Liver (tissue), 9 donors: ENCODE data around the gene C15orf39. TPM values are rescaled to one million over a fixed set of nuclear protein-coding genes. Genes with fewer than 3 reads are reported as not detected.

ENCODE experiments used
- DNase-seq: peaks from one replicate; pipeline ENCODE4 v3.0.0-alpha.2; 2017; ENCODE audit warnings: low spot score
- H3K27ac ChIP-seq, 2 donors: one replicate each; pipeline ENCODE4 v1.7.0; 2013; ENCODE audit warnings: inconsistent platforms in 2 of 2, low read length in 2 of 2, control low read depth in 1 of 2, low read depth in 1 of 2, mild to moderate bottlenecking in 1 of 2
- H3K27me3 ChIP-seq, 4 donors: one replicate each; pipeline versions ENCODE4 v1.6.1 to v1.7.0; 2013; ENCODE audit warnings: low read length in 3 of 4, inconsistent platforms in 1 of 4, mild to moderate bottlenecking in 1 of 4, moderate library complexity in 1 of 4; ENCODE audit not compliant: control insufficient read depth in 4 of 4, insufficient read depth in 4 of 4
- H3K36me3 ChIP-seq, 4 donors: one replicate each; pipeline versions ENCODE4 v1.6.1 to v1.7.0; 2013; ENCODE audit warnings: low read length in 3 of 4, mild to moderate bottlenecking in 3 of 4, low read depth in 1 of 4, moderate library complexity in 1 of 4; ENCODE audit not compliant: control insufficient read depth in 4 of 4, insufficient read depth in 3 of 4
- H3K4me1 ChIP-seq, 4 donors: one replicate each; pipeline versions ENCODE4 v1.6.1 to v1.7.0; 2013; ENCODE audit warnings: low read length in 3 of 4, mild to moderate bottlenecking in 3 of 4, moderate library complexity in 1 of 4; ENCODE audit not compliant: control insufficient read depth in 4 of 4, insufficient read depth in 4 of 4
- H3K4me3 ChIP-seq, 3 donors: one replicate each; pipeline versions ENCODE4 v1.6.1 to v1.7.0; 2013; ENCODE audit warnings: low read length in 3 of 3, control low read depth in 1 of 3, low read depth in 1 of 3, mild to moderate bottlenecking in 1 of 3
- H3K9ac ChIP-seq, 2 donors: one replicate each; pipeline ENCODE4 v1.7.0; 2013; ENCODE audit warnings: low read length in 2 of 2, mild to moderate bottlenecking in 2 of 2, moderate library complexity in 2 of 2, control low read depth in 1 of 2, low read depth in 1 of 2
- H3K9me3 ChIP-seq, 4 donors: one replicate each; pipeline versions ENCODE4 v1.6.1 to v1.7.0; 2013; ENCODE audit warnings: low read length in 3 of 4; ENCODE audit not compliant: control insufficient read depth in 4 of 4
- ATF3 ChIP-seq: IDR thresholded peaks from 2 replicates; pipeline ENCODE4 v1.6.1; 2016; ENCODE audit warnings: antibody characterized with exemption
- EGR1 ChIP-seq, 2 donors: IDR thresholded peaks; 2 replicates each; pipeline ENCODE4 v1.6.1; 2016 to 2018; ENCODE audit warnings: antibody characterized with exemption in 2 of 2, low read depth in 2 of 2
- FOXA1 ChIP-seq: IDR thresholded peaks from 2 replicates; pipeline ENCODE4 v1.6.1; 2016; ENCODE audit warnings: antibody characterized with exemption
- GABPA ChIP-seq, 2 donors: IDR thresholded peaks in 1 of 2; conservative IDR thresholded peaks in 1 of 2; 2 replicates each; pipeline ENCODE4 v1.6.1; 2016; ENCODE audit warnings: antibody characterized with exemption in 2 of 2, mild to moderate bottlenecking in 1 of 2, moderate library complexity in 1 of 2
- HNF4G ChIP-seq: IDR thresholded peaks from 2 replicates; pipeline ENCODE4 v1.6.1; 2016; ENCODE audit warnings: antibody characterized with exemption
- JUND ChIP-seq, 2 donors: IDR thresholded peaks; 2 replicates each; pipeline ENCODE4 v1.6.1; 2016; ENCODE audit warnings: antibody characterized with exemption in 2 of 2
- MAX ChIP-seq: IDR thresholded peaks from 2 replicates; pipeline ENCODE4 v1.6.1; 2016; ENCODE audit warnings: antibody characterized with exemption
- RAD21 ChIP-seq, 2 donors: IDR thresholded peaks; 2 replicates each; pipeline ENCODE4 v1.6.1; 2016; ENCODE audit warnings: antibody characterized with exemption in 2 of 2, mild to moderate bottlenecking in 2 of 2
- REST ChIP-seq: IDR thresholded peaks from 2 replicates; pipeline ENCODE4 v1.6.1; 2016; ENCODE audit warnings: antibody characterized with exemption, mild to moderate bottlenecking
- RXRA ChIP-seq, 2 donors: IDR thresholded peaks; 2 replicates each; pipeline ENCODE4 v1.6.1; 2017 to 2018; ENCODE audit warnings: antibody characterized with exemption in 2 of 2, mild to moderate bottlenecking in 1 of 2
- SP1 ChIP-seq: IDR thresholded peaks from 2 replicates; pipeline ENCODE4 v1.6.1; 2018; ENCODE audit warnings: antibody characterized with exemption, mild to moderate bottlenecking
- YY1 ChIP-seq: IDR thresholded peaks from 2 replicates; pipeline ENCODE4 v1.6.1; 2016; ENCODE audit warnings: antibody characterized with exemption, mild to moderate bottlenecking
- WGBS: extraction: QIAGEN DNeasy Blood & Tissue Kit; methylation state at CpG from one replicate; pipeline ENCODE4 v1.1.7; 2013; 5-methylcytosine and 5-hydroxymethylcytosine counted together
- polyA plus RNA-seq, 2 donors: library from polyadenylated mRNA; stranded (reverse) in 1 of 2; unstranded in 1 of 2; fragments of 200-250 nt in 1 of 2; fragments of >200 nt in 1 of 2; fragmentation: Nextera tagmentation in 1 of 2; extraction: Ambion mirVana in 1 of 2; gene quantifications; one replicate each; pipeline versions ENCODE4 v1.2.1 to v1.2.3, GENCODE V29; 2013 to 2015
- total RNA-seq, 2 donors: library from RNA; depleted of rRNA; stranded (reverse); fragments of >200 nt; gene quantifications; one replicate each; pipeline ENCODE4 v1.2.3, GENCODE V29; 2014
- donor health status: healthy.
- donor health status: healthy.
- donor health status: healthy.
- donor health status: healthy.
- donor health status: healthy.

The C15orf39 gene
- total and polyA plus RNA-seq, 4 donors: 1.2 to 4.0 (median 3.0) TPM

- H3K4me3 ChIP-seq: no peak overlapping the region
- peaks cover 2 to 46% (median 13%) of the 10 kb centered on the region in 4 donors for H3K36me3 ChIP-seq
- H3K9ac ChIP-seq: no peak overlapping the region
- WGBS: 84% methylated on average over 32 of the region's 32 CpGs
- TF ChIP-seq EGR1 (IDR thresholded peaks at IDR 0.05; ENCODE audit: low read depth in 2 of 2): no peak
- no peak for TF ChIP-seq GABPA (IDR thresholded peaks at IDR 0.05 in 1 of 2, conservative IDR thresholded peaks at IDR 0.05 in 1 of 2)
- no peak overlapping the region for H3K27ac ChIP-seq
- no peak for DNase-seq
- H3K27me3 ChIP-seq: no peaks in the 10 kb centered on the region
- no peaks in the 10 kb centered on the region for H3K9me3 ChIP-seq
- H3K4me1 ChIP-seq: peaks cover 1 to 36% (median 18%) of the 10 kb centered on the region in 4 donors
Observed at GRCh38 chr15:75208501-75209288, 7.0 kb downstream of the C15orf39 start.

- H3K4me1 ChIP-seq: peaks cover 1 to 30% (median 18%) of the 10 kb centered on the region in 4 donors
- WGBS: 86% methylated on average over 8 of the region's 8 CpGs
Observed at GRCh38 chr15:75209289-75209676, 7.6 kb downstream of the C15orf39 start.

GRCh38 chr15:75210811-75211230 lies 9.1 kb downstream of the C15orf39 start:
- peaks cover 2 to 46% (median 13%) of the 10 kb centered on the region in 4 donors for H3K36me3 ChIP-seq
- WGBS: 85% methylated on average over 7 of the region's 7 CpGs
- peaks cover 1 to 19% (median 11%) of the 10 kb centered on the region in 4 donors for H3K4me1 ChIP-seq

More at GRCh38 chr15:75209289-75209676, 7.6 kb downstream of the C15orf39 start:
- H3K4me3 ChIP-seq: no peak overlapping the region
- TF ChIP-seq RXRA (IDR thresholded peaks at IDR 0.05) (no peak), MAX (no peak), JUND (IDR thresholded peaks at IDR 0.05) (no peak), GABPA (IDR thresholded peaks at IDR 0.05 in 1 of 2, conservative IDR thresholded peaks at IDR 0.05 in 1 of 2) (no peak), YY1 (no peak)
- no peak overlapping the region for H3K9ac ChIP-seq
- no peaks in the 10 kb centered on the region for H3K9me3 ChIP-seq
- DNase-seq: no peak
- H3K27me3 ChIP-seq: no peaks in the 10 kb centered on the region
- peaks cover 2 to 46% (median 13%) of the 10 kb centered on the region in 4 donors for H3K36me3 ChIP-seq
- H3K27ac ChIP-seq: no peak overlapping the region

More at GRCh38 chr15:75210811-75211230, 9.1 kb downstream of the C15orf39 start:
- Histone ChIP-seq H3K9ac (no peak overlapping the region), H3K27me3 (no peaks in the 10 kb centered on the region), H3K27ac (no peak overlapping the region), H3K9me3 (no peaks in the 10 kb centered on the region), H3K4me3 (no peak overlapping the region)
- no peak for DNase-seq
- TF ChIP-seq HNF4G (no peak), MAX (no peak), ATF3 (no peak), EGR1 (IDR thresholded peaks at IDR 0.05; ENCODE audit: low read depth in 2 of 2) (no peak), SP1 (no peak), JUND (IDR thresholded peaks at IDR 0.05) (no peak), RXRA (IDR thresholded peaks at IDR 0.05) (no peak), FOXA1 (no peak), REST (no peak), RAD21 (IDR thresholded peaks at IDR 0.05) (no peak)
